H1 (cell line): ENCODE data around the gene FBXO5. TPM values are rescaled to one million over a fixed set of nuclear protein-coding genes. Genes with fewer than 3 reads are reported as not detected.

Experiments used
- CTCF ChIA-PET: fragments of 300-600 bp; sonication (Branson Sonifier 250); formaldehyde crosslinking; loops from one replicate; lab custom pipeline; 2021; ENCODE audit not compliant: partially characterized antibody; lab: Charles Lee
- POLR2A ChIA-PET: fragments of 300-600 bp; sonication (Branson Sonifier 250); formaldehyde crosslinking; loops from one replicate; lab custom pipeline; 2021; ENCODE audit warnings: inconsistent platforms; ENCODE audit not compliant: partially characterized antibody; lab: Charles Lee
- DNase-seq, 2 experiments: peaks; one replicate each; pipeline versions ENCODE4 v3.0.0 to v3.0.0-alpha.2; 2010 to 2022; ENCODE audit warnings: low spot score in 2 of 2, low read depth in 1 of 2, mixed read lengths in 1 of 2
- FAIRE-seq: peaks from 2 replicates; lab custom pipeline; 2011; peaks lifted over from hg19 to GRCh38; lab: Jason Lieb, UNC
- H2AFZ ChIP-seq: 2 replicates; pipeline ENCODE4 v1.8.1; 2012; ENCODE audit warnings: low read length, inconsistent platforms
- H2AK5ac ChIP-seq: 2 replicates; pipeline ENCODE4 v1.6.1; 2013; ENCODE audit warnings: low read depth, low read length
- H2BK120ac ChIP-seq: replicated peaks from 2 replicates; pipeline ENCODE3; 2013; ENCODE audit warnings: low read depth, low read length, inconsistent platforms
- H2BK12ac ChIP-seq: 2 replicates; pipeline ENCODE4 v1.6.1; 2013; ENCODE audit warnings: low read depth, low read length
- H2BK15ac ChIP-seq: 2 replicates; pipeline ENCODE4 v1.6.1; 2013; ENCODE audit warnings: low read length
- H2BK20ac ChIP-seq: 2 replicates; pipeline ENCODE4 v1.6.1; 2013; ENCODE audit warnings: low read length
- H2BK5ac ChIP-seq: 2 replicates; pipeline ENCODE4 v1.6.1; 2013; ENCODE audit warnings: low read depth, low read length
- H3K14ac ChIP-seq: 2 replicates; pipeline ENCODE4 v1.6.1; 2013; ENCODE audit warnings: inconsistent platforms; ENCODE audit not compliant: insufficient read length
- H3K18ac ChIP-seq: 2 replicates; pipeline ENCODE4 v1.6.1; 2013; ENCODE audit warnings: low read length; ENCODE audit errors: extremely low read depth
- H3K23ac ChIP-seq: 2 replicates; pipeline ENCODE4 v1.6.1; 2013; ENCODE audit warnings: inconsistent platforms; ENCODE audit not compliant: insufficient read length
- H3K23me2 ChIP-seq: 2 replicates; pipeline ENCODE4 v1.6.1; 2013; ENCODE audit warnings: low read depth, low read length
- H3K27ac ChIP-seq: 2 replicates; pipeline ENCODE4 v1.6.1; 2011; ENCODE audit warnings: low read depth, low read length, inconsistent platforms
- H3K27me3 ChIP-seq, 4 experiments: replicated peaks in 1 of 4; 1 replicate in 1 of 4; 2 replicates in 3 of 4; pipeline versions ENCODE4 v1.6.1 to v1.8.1; 2011 to 2013; ENCODE audit warnings: low read length in 3 of 4, mild to moderate bottlenecking in 3 of 4, inconsistent platforms in 2 of 4, mixed read lengths in 2 of 4, moderate library complexity in 1 of 4; ENCODE audit not compliant: control insufficient read depth in 3 of 4, insufficient read depth in 3 of 4; ENCODE audit errors: extremely low read depth in 1 of 4
- H3K36me3 ChIP-seq, 4 experiments: 2 replicates each; pipeline versions ENCODE4 v1.6.1 to v1.8.1; 2011 to 2013; ENCODE audit warnings: mild to moderate bottlenecking in 4 of 4, low read length in 3 of 4, moderate library complexity in 2 of 4, control low read depth in 1 of 4, inconsistent platforms in 1 of 4; ENCODE audit not compliant: insufficient read depth in 4 of 4, control insufficient read depth in 2 of 4
- H3K4ac ChIP-seq: replicated peaks from 2 replicates; pipeline ENCODE3; 2013; ENCODE audit warnings: low read length, low read depth, mixed read lengths, inconsistent platforms; ENCODE audit not compliant: insufficient read length
- H3K4me1 ChIP-seq, 4 experiments: replicated peaks in 1 of 4; 1 replicate in 1 of 4; 2 replicates in 3 of 4; pipeline versions ENCODE4 v1.6.1 to v1.8.1; 2011 to 2013; ENCODE audit warnings: low read length in 3 of 4, inconsistent platforms in 2 of 4, mixed read lengths in 1 of 4; ENCODE audit not compliant: insufficient read depth in 4 of 4, control insufficient read depth in 3 of 4
- H3K4me2 ChIP-seq, 2 experiments: 2 replicates each; pipeline versions ENCODE4 v1.6.1 to v1.8.1; 2011 to 2013; ENCODE audit warnings: low read depth in 2 of 2, low read length in 2 of 2, control low read depth in 1 of 2, inconsistent platforms in 1 of 2, mild to moderate bottlenecking in 1 of 2; ENCODE audit not compliant: insufficient read depth in 1 of 2
- H3K4me3 ChIP-seq, 4 experiments: fragments of 200-600, 300-600 bp in 1 of 4; sonication (generic), shearing (Covaris generic), sonication (Bioruptor Twin) in 1 of 4; 2 replicates each; pipeline versions ENCODE4 v1.5.1 to v1.8.1; 2011 to 2016; ENCODE audit warnings: low read length in 4 of 4, low read depth in 3 of 4, control low read depth in 2 of 4, inconsistent platforms in 2 of 4, mild to moderate bottlenecking in 2 of 4, mixed read lengths in 1 of 4, moderate library complexity in 1 of 4; ENCODE audit not compliant: insufficient read depth in 2 of 4; ENCODE audit errors: extremely low read depth in 1 of 4
- H3K56ac ChIP-seq: replicated peaks from 2 replicates; pipeline ENCODE3; 2013; ENCODE audit warnings: low read depth, mild to moderate bottlenecking, mixed read lengths, low read length, inconsistent platforms; ENCODE audit not compliant: insufficient read length
- H3K79me1 ChIP-seq: 2 replicates; pipeline ENCODE4 v1.6.1; 2013; ENCODE audit warnings: low read depth, low read length, control low read depth
- H3K79me2 ChIP-seq, 2 experiments: 2 replicates each; pipeline versions ENCODE4 v1.6.1 to v1.8.1; 2012 to 2013; ENCODE audit warnings: low read length in 2 of 2, mild to moderate bottlenecking in 2 of 2, inconsistent platforms in 1 of 2; ENCODE audit not compliant: insufficient read depth in 2 of 2, control insufficient read depth in 1 of 2
- H3K9ac ChIP-seq, 4 experiments: replicated peaks in 1 of 4; 1 replicate in 1 of 4; 2 replicates in 3 of 4; pipeline versions ENCODE4 v1.6.1 to v1.8.1; 2011 to 2013; ENCODE audit warnings: low read depth in 3 of 4, low read length in 3 of 4, control low read depth in 2 of 4, mild to moderate bottlenecking in 2 of 4, moderate library complexity in 2 of 4, inconsistent platforms in 1 of 4; ENCODE audit errors: extremely low read depth in 1 of 4
- H3K9me3 ChIP-seq, 2 experiments: 2 replicates each; pipeline versions ENCODE4 v1.6.1 to v1.8.1; 2012 to 2013; ENCODE audit warnings: mild to moderate bottlenecking in 2 of 2, moderate library complexity in 2 of 2, control low read depth in 1 of 2, inconsistent platforms in 1 of 2, low read depth in 1 of 2, low read length in 1 of 2, mixed read lengths in 1 of 2; ENCODE audit not compliant: insufficient read depth in 2 of 2
- H4K20me1 ChIP-seq, 2 experiments: replicated peaks in 1 of 2; 2 replicates each; pipeline versions ENCODE3 to v1.8.1; 2011 to 2013; ENCODE audit warnings: inconsistent platforms in 2 of 2, low read length in 2 of 2, mild to moderate bottlenecking in 1 of 2; ENCODE audit not compliant: insufficient read depth in 2 of 2, control insufficient read depth in 1 of 2
- H4K5ac ChIP-seq: 2 replicates; pipeline ENCODE4 v1.6.1; 2013; ENCODE audit warnings: low read length, low read depth, mixed read lengths, inconsistent platforms; ENCODE audit not compliant: insufficient read length
- H4K8ac ChIP-seq: 2 replicates; pipeline ENCODE4 v1.8.0; 2013; ENCODE audit warnings: mild to moderate bottlenecking, moderate library complexity, low read length, inconsistent platforms; ENCODE audit not compliant: insufficient read depth; ENCODE audit errors: extremely low read depth
- H4K91ac ChIP-seq: replicated peaks from 2 replicates; pipeline ENCODE3; 2013; ENCODE audit warnings: low read length, mixed read lengths, inconsistent platforms; ENCODE audit not compliant: insufficient read length
- BCL11A ChIP-seq, 2 experiments: IDR thresholded peaks; one replicate each; pipeline ENCODE4 v1.6.1; 2011; ENCODE audit warnings: low read depth in 2 of 2, low read length in 2 of 2, mild to moderate bottlenecking in 2 of 2
- FOSL1 ChIP-seq: IDR thresholded peaks from 2 replicates; pipeline ENCODE4 v1.6.1; 2011; ENCODE audit warnings: mild to moderate bottlenecking, low read depth, low read length, moderate library complexity; ENCODE audit not compliant: insufficient read depth
- MAX ChIP-seq: IDR thresholded peaks from 2 replicates; pipeline ENCODE4 v1.6.1; 2012; ENCODE audit warnings: inconsistent platforms
- SUZ12 ChIP-seq: fragments of 200-600 bp; sonication (generic); IDR thresholded peaks from 2 replicates; pipeline ENCODE4 v1.6.1; 2012; ENCODE audit warnings: mild to moderate bottlenecking, inconsistent platforms, low read length, moderate library complexity, mixed read lengths
- ZNF274 ChIP-seq: IDR thresholded peaks from 2 replicates; pipeline ENCODE4 v1.7.0; 2012; ENCODE audit warnings: low read length, borderline replicate concordance; ENCODE audit errors: extremely low read depth
- WGBS, 2 experiments: shearing (Covaris generic) in 1 of 2; methylation state at CpG; one replicate each; pipeline versions ENCODE4 v1.1.6 to v1.1.7; 2013 to 2015; ENCODE audit warnings: low lambda C conversion rate in 2 of 2, mixed read lengths in 2 of 2, inconsistent platforms in 1 of 2, low coverage in 1 of 2, missing lambda C conversion rate in 1 of 2; ENCODE audit not compliant: insufficient replicate concordance in 2 of 2, insufficient coverage in 1 of 2, insufficient read length in 1 of 2; ENCODE audit errors: extremely low coverage in 1 of 2, missing lambda C conversion rate in 1 of 2; 5-methylcytosine and 5-hydroxymethylcytosine counted together
- polyA plus RNA-seq, 7 experiments: library from polyadenylated mRNA; depleted of rRNA in 3 of 7; stranded (reverse) in 5 of 7; unstranded in 2 of 7; fragments of >200 nt in 5 of 7; fragments of 200-250 nt in 2 of 7; gene quantifications; 1 replicate in 5 of 7; 2 replicates in 1 of 7; 4 replicates in 1 of 7; pipeline versions ENCODE4 v1.2.1 to v1.2.3, GENCODE V29; 2011 to 2013; ENCODE audit warnings: missing spikeins in 2 of 7, mixed read lengths in 2 of 7
- total RNA-seq: library from RNA; stranded (reverse); fragmentation: NEBNext Ultra II Directional; extraction: Animal tissue kit (Norgen Biotek cat#: 25700); gene quantifications from 2 replicates; pipeline ENCODE4 v1.2.1, GENCODE V29; 2021

The FBXO5 gene
- total and polyA plus RNA-seq, 2 of the 8 experiments (the other 6 are each of a cell fraction or from before 2014, with no cell fraction given) = 13.7 to 55.1 TPM

GRCh38 chr6:152932865-152933264 is 50.0 kb downstream of the FBXO5 start:
- Histone ChIP-seq H3K23ac (no peak overlapping the region), H3K27me3 (no peaks in the 10 kb centered on the region), H3K9me3 (no peaks in the 10 kb centered on the region), H3K56ac (no peak overlapping the region), H2BK5ac (no peak overlapping the region), H4K8ac (no peak overlapping the region), H3K4ac (no peak overlapping the region), H2BK15ac (no peak overlapping the region), H2BK120ac (no peak overlapping the region), H3K79me1 (no peaks in the 10 kb centered on the region), H2BK12ac (no peak overlapping the region), H3K79me2 (no peaks in the 10 kb centered on the region), H4K20me1 (no peaks in the 10 kb centered on the region), H3K14ac (no peak overlapping the region), H3K4me2 (no peak overlapping the region), H3K4me3 (no peak overlapping the region), H4K5ac (no peak overlapping the region), H4K91ac (no peak overlapping the region), H3K9ac (no peak overlapping the region), H3K36me3 (no peaks in the 10 kb centered on the region), H3K27ac (no peak overlapping the region), H3K18ac (no peak overlapping the region), H2AK5ac (no peak overlapping the region), H2AFZ (no peak overlapping the region), H3K23me2 (no peaks in the 10 kb centered on the region), H3K4me1 (no peaks in the 10 kb centered on the region), H2BK20ac (no peak overlapping the region)
- WGBS, 2 experiments = 96% methylated on average over 3 of the region's 3 CpGs; no CpG with 5 or more reads in 1 of the 2 experiments
- CTCF ChIA-PET = interaction anchor here (0.7 to 2.1 kb wide), 3 partner anchors 15 to 454 kb away, joined by 3 to 9 read pairs (median 4); no protein-coding TSS in a partner anchor
- FAIRE-seq (no peak), DNase-seq (no peak)
- TF ChIP-seq MAX (no peak), SUZ12 (no peak), FOSL1 (no peak), ZNF274 (no peak), BCL11A (IDR thresholded peaks at IDR 0.05; ENCODE audit: low read depth in 2 of 2, low read length in 2 of 2) (no peak)
- POLR2A ChIA-PET = no interaction called here
